GM12878 (cell line): Measurements from ENCODE around the gene PELO. TPM values are rescaled to one million over a fixed set of nuclear protein-coding genes. Genes with fewer than 3 reads are reported as not detected.

Experiments
- ATAC-seq: fragments of 200-7000 bp; cut with Tn5 transposase; 3 replicates; pipeline ENCODE4 v1.9.1; 2020; ENCODE audit warnings: mild to moderate bottlenecking, moderate library complexity
- BruUV-seq: library from RNA; stranded (reverse); fragments of 400-500 nt; replicated peaks from 2 replicates; lab custom pipeline; 2021; lab: Mats Ljungman, UMichigan
- CTCF ChIA-PET: fragments of 300-600 bp; sonication (Branson Sonifier 250); formaldehyde crosslinking; extraction: SDS; loops from one replicate; lab custom pipeline; 2021; ENCODE audit warnings: inconsistent platforms; lab: Yijun Ruan, JAX
- POLR2A ChIA-PET: fragments of 350-600 bp; formaldehyde crosslinking; extraction: SDS; loops from one replicate; lab custom pipeline; 2021; ENCODE audit warnings: inconsistent platforms; lab: Charles Lee
- RAD21 ChIA-PET: fragments of 300-600 bp; sonication (Branson Sonifier 250); formaldehyde crosslinking; loops from one replicate; lab custom pipeline; 2023; ENCODE audit warnings: antibody characterized with exemption; ENCODE audit not compliant: unreplicated experiment; lab: Charles Lee
- SMC1A ChIA-PET: fragments of 300-600 bp; sonication (Branson Sonifier 250); formaldehyde crosslinking; loops from one replicate; lab custom pipeline; 2023; ENCODE audit not compliant: unreplicated experiment, uncharacterized antibody; lab: Charles Lee
- DNase-seq: peaks from one replicate; pipeline ENCODE4 v3.0.0-alpha.2; 2011; ENCODE audit warnings: low read depth, low spot score
- FAIRE-seq: peaks from 3 replicates; lab custom pipeline; 2011; peaks lifted over from hg19 to GRCh38; lab: Jason Lieb, UNC
- H2AFZ ChIP-seq: 2 replicates; pipeline ENCODE4 v1.6.0; 2011; ENCODE audit warnings: low read depth, low read length, control low read depth; ENCODE audit not compliant: control insufficient read depth
- H3K27ac ChIP-seq: 2 replicates; pipeline ENCODE4 v1.5.1; 2011; ENCODE audit warnings: control low read depth; ENCODE audit not compliant: control insufficient read depth, insufficient read depth
- H3K27me3 ChIP-seq, 2 experiments: replicated peaks in 1 of 2; 2 replicates each; pipeline versions ENCODE4 v1.6.0 to v1.6.1; 2011; ENCODE audit warnings: low read length in 1 of 2; ENCODE audit not compliant: control insufficient read depth in 2 of 2, insufficient read depth in 2 of 2
- H3K36me3 ChIP-seq, 2 experiments: 2 replicates each; pipeline ENCODE4 v1.5.1; 2011; ENCODE audit warnings: low read length in 1 of 2; ENCODE audit not compliant: control insufficient read depth in 2 of 2, insufficient read depth in 2 of 2
- H3K4me1 ChIP-seq: 2 replicates; pipeline ENCODE4 v1.6.1; 2011; ENCODE audit warnings: mild to moderate bottlenecking, low read length, moderate library complexity, mixed read lengths; ENCODE audit not compliant: control insufficient read depth, insufficient read depth
- H3K4me2 ChIP-seq: 2 replicates; pipeline ENCODE4 v1.6.0; 2011; ENCODE audit warnings: control low read depth; ENCODE audit not compliant: control insufficient read depth, insufficient read depth
- H3K4me3 ChIP-seq: fragments of 200-600 bp; sonication (generic); 2 replicates; pipeline ENCODE4 v1.5.1; 2016
- H3K79me2 ChIP-seq: 2 replicates; pipeline ENCODE4 v1.6.0; 2011; ENCODE audit warnings: low read length; ENCODE audit not compliant: control insufficient read depth, insufficient read depth
- H3K9ac ChIP-seq: 2 replicates; pipeline ENCODE4 v1.8.0; 2011; ENCODE audit warnings: low read length, control low read depth, mixed read lengths; ENCODE audit not compliant: control insufficient read depth, insufficient read depth
- H3K9me3 ChIP-seq: replicated peaks from 3 replicates; pipeline ENCODE4 v1.5.1; 2011; ENCODE audit warnings: mild to moderate bottlenecking, low read length; ENCODE audit not compliant: control insufficient read depth, insufficient read depth
- H4K20me1 ChIP-seq: 2 replicates; pipeline ENCODE4 v1.6.0; 2011; ENCODE audit not compliant: control insufficient read depth, insufficient read depth
- BCLAF1 ChIP-seq: fragments of 450-650 bp; IDR thresholded peaks from 2 replicates; pipeline ENCODE4 v1.6.1; 2017; ENCODE audit warnings: antibody characterized with exemption, mild to moderate bottlenecking, moderate library complexity
- E4F1 ChIP-seq: fragments of 450-650 bp; IDR thresholded peaks from 2 replicates; pipeline ENCODE4 v1.6.1; 2018; ENCODE audit warnings: borderline replicate concordance, mild to moderate bottlenecking; ENCODE audit not compliant: partially characterized antibody
- GABPA ChIP-seq: IDR thresholded peaks from 2 replicates; pipeline ENCODE4 v1.6.1; 2014; ENCODE audit warnings: antibody characterized with exemption, low read depth, mild to moderate bottlenecking, inconsistent platforms
- LARP7 ChIP-seq: fragments of 450-650 bp; IDR thresholded peaks from 2 replicates; pipeline ENCODE4 v1.6.1; 2017; ENCODE audit warnings: mild to moderate bottlenecking
- MXI1 ChIP-seq: fragments of 150-350 bp; IDR thresholded peaks from 2 replicates; pipeline ENCODE4 v1.6.1; 2011; ENCODE audit warnings: low read depth, mild to moderate bottlenecking, inconsistent platforms, low read length, improper control_type of control experiment
- TAF1 ChIP-seq: IDR thresholded peaks from 2 replicates; pipeline ENCODE4 v1.6.1; 2011; ENCODE audit warnings: mild to moderate bottlenecking, low read depth, low read length, borderline replicate concordance
- ZBED1 ChIP-seq: IDR thresholded peaks from 2 replicates; pipeline ENCODE4 v1.6.1; 2016; ENCODE audit warnings: borderline replicate concordance
- ZNF207 ChIP-seq: fragments of 450-650 bp; IDR thresholded peaks from 2 replicates; pipeline ENCODE4 v1.6.1; 2014; ENCODE audit warnings: antibody characterized with exemption, mild to moderate bottlenecking, borderline replicate concordance
- WGBS: methylation state at CpG from one replicate; pipeline ENCODE4 v1.1.6; 2016; ENCODE audit warnings: low lambda C conversion rate; ENCODE audit not compliant: insufficient replicate concordance, insufficient coverage; ENCODE audit errors: missing lambda C conversion rate; 5-methylcytosine and 5-hydroxymethylcytosine counted together
- in situ Hi-C: fragments of 300-500 bp; cut with MboI; formaldehyde crosslinking; loops from 9 replicates; pipeline ENCODE4 v1.14.3; 2018; ENCODE audit warnings: mixed read lengths
- intact Hi-C: fragments of 100-400 bp; cut with micrococcal nuclease; formaldehyde crosslinking; loops from one replicate; pipeline ENCODE4 v1.14.2; 2022; ENCODE audit not compliant: unreplicated experiment
- polyA plus RNA-seq, 11 experiments: library from polyadenylated mRNA; depleted of rRNA in 4 of 11; unstranded in 6 of 11; stranded (reverse) in 5 of 11; fragments of >200 nt; fragmentation: Nextera tagmentation in 4 of 11; fragmentation: Illumina TruSeq in 1 of 11; extraction: Ambion mirVana in 4 of 11; extraction: Trizol in 1 of 11; gene quantifications; 1 replicate in 1 of 11; 2 replicates in 10 of 11; pipeline versions ENCODE4 v1.2.1 to v1.2.3, GENCODE V29; 2011 to 2016; ENCODE audit warnings: inconsistent platforms in 2 of 11, missing spikeins in 2 of 11, low read depth in 1 of 11
- total RNA-seq, 4 experiments: library from RNA; depleted of rRNA in 3 of 4; stranded (reverse); fragments of >200 nt in 3 of 4; fragmentation: Illumina TruSeq in 1 of 4; extraction: Trizol in 1 of 4; gene quantifications; 2 replicates each; pipeline versions ENCODE4 v1.2.1 to v1.2.3, GENCODE V29; 2013 to 2021

The PELO gene
- total and polyA plus RNA-seq, 10 of the 15 experiments (the other 5 are each of a cell fraction or from before 2014, with no cell fraction given), result 5.6 to 11.9 (median 8.7) TPM

GRCh38 chr5:52821901-52822300 lies 34.2 kb downstream of the PELO start:
- no peak for ATAC-seq
- intact Hi-C loops (no loop called here), in situ Hi-C loops (no loop called here)
- Histone ChIP-seq H3K79me2 (no peaks in the 10 kb centered on the region), H3K9me3 (no peaks in the 10 kb centered on the region), H2AFZ (no peak overlapping the region), H3K36me3 (no peaks in the 10 kb centered on the region), H3K4me3 (no peak overlapping the region), H3K4me1 (no peaks in the 10 kb centered on the region), H3K27ac (no peak overlapping the region), H4K20me1 (no peaks in the 10 kb centered on the region), H3K27me3 (no peaks in the 10 kb centered on the region), H3K9ac (no peak overlapping the region), H3K4me2 (no peak overlapping the region)
- 0% methylated on average over 1 of the region's 1 CpG for WGBS
- no peak for TF ChIP-seq TAF1
- no peak for TF ChIP-seq BCLAF1
- no peak for TF ChIP-seq LARP7
- TF ChIP-seq MXI1, result no peak
- no peak for TF ChIP-seq ZNF207
- no peak for TF ChIP-seq ZBED1
- TF ChIP-seq E4F1, result no peak
- TF ChIP-seq GABPA, result no peak
- ChIA-PET POLR2A (no interaction called here), SMC1A (no interaction called here), CTCF (interaction anchor here (0.6 kb wide), 1 partner anchor 33 kb away, joined by 3 read pairs; no protein-coding TSS in a partner anchor), RAD21 (no interaction called here)
- FAIRE-seq, result no peak
- DNase-seq, result no peak
- BruUV-seq, result no TSS peak
